ENCODE results near the gene UPF3B.
A peak's percentile ranks its signal among the peaks of the same experiment; 100 is the strongest.

Gene UPF3B

DNA sequence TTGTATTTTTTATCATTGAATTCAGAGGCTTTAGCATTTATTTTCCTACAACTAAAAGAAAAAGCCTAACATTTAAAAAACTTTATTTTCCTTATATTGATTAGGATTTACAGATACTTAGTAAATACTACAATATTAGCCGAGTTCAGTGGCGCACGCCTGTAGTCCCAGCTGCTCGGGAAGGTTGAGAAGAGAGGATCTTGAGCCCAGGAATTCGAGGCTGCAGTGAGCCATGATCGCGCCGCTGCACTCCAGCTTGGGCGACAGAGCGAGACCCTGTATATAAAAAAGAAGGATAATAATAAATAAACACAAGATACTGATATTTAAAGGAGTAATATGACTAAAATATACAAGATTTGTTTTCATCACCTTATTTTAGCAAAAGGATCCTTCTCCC is 681 bp upstream of the UPF3B start:
- Histone ChIP-seq H3K27me3 (ENCODE audit: insufficient read depth, poor library complexity, severe bottlenecking) (no peaks in the 10 kb centered on the region), H3K27ac (replicated peaks) (peak overlapping the region; percentile 51), H3K4me3 (replicated peaks; ENCODE audit: insufficient read depth, low read length) (peak overlapping the region; percentile 25)
- TF ChIP-seq POLR2AphosphoS5 (IDR thresholded peaks at IDR 0.05; ENCODE audit: low read depth) (no peak), GABPA (IDR thresholded peaks at IDR 0.05; ENCODE audit: low read depth) (no peak), SPI1 (IDR thresholded peaks at IDR 0.05; ENCODE audit: borderline replicate concordance, low read depth) (no peak)
- TF ChIP-seq, protein P1, sequence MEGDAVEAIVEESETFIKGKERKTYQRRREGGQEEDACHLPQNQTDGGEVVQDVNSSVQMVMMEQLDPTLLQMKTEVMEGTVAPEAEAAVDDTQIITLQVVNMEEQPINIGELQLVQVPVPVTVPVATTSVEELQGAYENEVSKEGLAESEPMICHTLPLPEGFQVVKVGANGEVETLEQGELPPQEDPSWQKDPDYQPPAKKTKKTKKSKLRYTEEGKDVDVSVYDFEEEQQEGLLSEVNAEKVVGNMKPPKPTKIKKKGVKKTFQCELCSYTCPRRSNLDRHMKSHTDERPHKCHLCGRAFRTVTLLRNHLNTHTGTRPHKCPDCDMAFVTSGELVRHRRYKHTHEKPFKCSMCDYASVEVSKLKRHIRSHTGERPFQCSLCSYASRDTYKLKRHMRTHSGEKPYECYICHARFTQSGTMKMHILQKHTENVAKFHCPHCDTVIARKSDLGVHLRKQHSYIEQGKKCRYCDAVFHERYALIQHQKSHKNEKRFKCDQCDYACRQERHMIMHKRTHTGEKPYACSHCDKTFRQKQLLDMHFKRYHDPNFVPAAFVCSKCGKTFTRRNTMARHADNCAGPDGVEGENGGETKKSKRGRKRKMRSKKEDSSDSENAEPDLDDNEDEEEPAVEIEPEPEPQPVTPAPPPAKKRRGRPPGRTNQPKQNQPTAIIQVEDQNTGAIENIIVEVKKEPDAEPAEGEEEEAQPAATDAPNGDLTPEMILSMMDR (IDR thresholded peaks at IDR 0.05; ENCODE audit: insufficient read depth, low read length) = no peak
- TF ChIP-seq, protein P2, sequence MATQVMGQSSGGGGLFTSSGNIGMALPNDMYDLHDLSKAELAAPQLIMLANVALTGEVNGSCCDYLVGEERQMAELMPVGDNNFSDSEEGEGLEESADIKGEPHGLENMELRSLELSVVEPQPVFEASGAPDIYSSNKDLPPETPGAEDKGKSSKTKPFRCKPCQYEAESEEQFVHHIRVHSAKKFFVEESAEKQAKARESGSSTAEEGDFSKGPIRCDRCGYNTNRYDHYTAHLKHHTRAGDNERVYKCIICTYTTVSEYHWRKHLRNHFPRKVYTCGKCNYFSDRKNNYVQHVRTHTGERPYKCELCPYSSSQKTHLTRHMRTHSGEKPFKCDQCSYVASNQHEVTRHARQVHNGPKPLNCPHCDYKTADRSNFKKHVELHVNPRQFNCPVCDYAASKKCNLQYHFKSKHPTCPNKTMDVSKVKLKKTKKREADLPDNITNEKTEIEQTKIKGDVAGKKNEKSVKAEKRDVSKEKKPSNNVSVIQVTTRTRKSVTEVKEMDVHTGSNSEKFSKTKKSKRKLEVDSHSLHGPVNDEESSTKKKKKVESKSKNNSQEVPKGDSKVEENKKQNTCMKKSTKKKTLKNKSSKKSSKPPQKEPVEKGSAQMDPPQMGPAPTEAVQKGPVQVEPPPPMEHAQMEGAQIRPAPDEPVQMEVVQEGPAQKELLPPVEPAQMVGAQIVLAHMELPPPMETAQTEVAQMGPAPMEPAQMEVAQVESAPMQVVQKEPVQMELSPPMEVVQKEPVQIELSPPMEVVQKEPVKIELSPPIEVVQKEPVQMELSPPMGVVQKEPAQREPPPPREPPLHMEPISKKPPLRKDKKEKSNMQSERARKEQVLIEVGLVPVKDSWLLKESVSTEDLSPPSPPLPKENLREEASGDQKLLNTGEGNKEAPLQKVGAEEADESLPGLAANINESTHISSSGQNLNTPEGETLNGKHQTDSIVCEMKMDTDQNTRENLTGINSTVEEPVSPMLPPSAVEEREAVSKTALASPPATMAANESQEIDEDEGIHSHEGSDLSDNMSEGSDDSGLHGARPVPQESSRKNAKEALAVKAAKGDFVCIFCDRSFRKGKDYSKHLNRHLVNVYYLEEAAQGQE (IDR thresholded peaks at IDR 0.05; ENCODE audit: insufficient replicate concordance, low read depth) = no peak
- DNase-seq (ENCODE audit: low read depth in 1 of 2, low spot score in 1 of 2) = no peak

DNA sequence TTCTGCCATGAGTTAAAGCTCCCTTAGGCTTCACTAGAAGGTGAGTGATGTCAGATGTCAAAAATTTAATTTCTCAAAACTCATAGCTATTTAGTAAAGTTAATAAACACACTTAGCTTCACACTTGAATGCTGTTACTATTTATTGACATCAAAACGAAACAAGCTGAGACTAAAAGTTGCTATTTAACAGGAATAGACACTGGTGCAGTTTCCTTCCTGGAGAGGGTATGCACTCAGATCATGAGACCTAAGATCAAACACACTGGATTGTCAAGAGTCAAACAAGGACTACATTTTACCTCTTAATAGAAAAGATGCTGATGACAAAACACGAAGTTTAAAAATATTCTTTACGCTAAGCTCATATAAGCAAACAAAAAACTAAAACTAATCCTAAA is 18.9 kb downstream of the UPF3B start:
- H3K4me3 ChIP-seq (replicated peaks; ENCODE audit: insufficient read depth, low read length) = no peak overlapping the region
- no peaks in the 10 kb centered on the region for H3K27me3 ChIP-seq (ENCODE audit: insufficient read depth, poor library complexity, severe bottlenecking)
- TF ChIP-seq POLR2AphosphoS5 (IDR thresholded peaks at IDR 0.05; ENCODE audit: low read depth) = no peak
- no peak for TF ChIP-seq GABPA (IDR thresholded peaks at IDR 0.05; ENCODE audit: low read depth)
- TF ChIP-seq, protein P1 (IDR thresholded peaks at IDR 0.05; ENCODE audit: insufficient read depth, low read length) = no peak
- TF ChIP-seq SPI1 (IDR thresholded peaks at IDR 0.05; ENCODE audit: borderline replicate concordance, low read depth) = no peak
- TF ChIP-seq, protein P2 (IDR thresholded peaks at IDR 0.05; ENCODE audit: insufficient replicate concordance, low read depth) = no peak
- DNase-seq (ENCODE audit: low read depth in 1 of 2, low spot score in 1 of 2) = no peak
- no peak overlapping the region for H3K27ac ChIP-seq (replicated peaks)

DNA sequence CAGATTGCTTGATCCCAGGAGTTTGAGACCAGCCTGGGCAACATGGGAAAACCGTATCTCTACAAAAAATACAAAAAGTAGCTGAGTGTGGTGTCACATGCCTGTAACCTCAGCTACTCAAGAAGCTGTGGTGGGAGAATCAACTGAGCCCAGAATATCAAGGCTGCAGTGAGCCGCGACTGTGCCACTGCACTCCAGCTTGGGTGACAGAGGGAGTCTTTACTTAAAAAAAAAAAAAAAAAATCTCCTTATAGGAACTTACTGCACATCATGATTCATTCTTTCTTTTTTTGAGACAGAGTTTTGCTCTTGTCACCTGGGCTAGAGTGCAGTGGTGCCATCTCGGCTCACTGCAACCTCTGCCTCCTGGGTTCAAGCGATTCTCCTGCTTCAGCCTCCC is 24.3 kb downstream of the UPF3B start:
- TF ChIP-seq, protein P1 (IDR thresholded peaks at IDR 0.05; ENCODE audit: insufficient read depth, low read length) = no peak
- no peak for TF ChIP-seq GABPA (IDR thresholded peaks at IDR 0.05; ENCODE audit: low read depth)
- TF ChIP-seq, protein P2 (IDR thresholded peaks at IDR 0.05; ENCODE audit: insufficient replicate concordance, low read depth) = no peak
- no peak for TF ChIP-seq POLR2AphosphoS5 (IDR thresholded peaks at IDR 0.05; ENCODE audit: low read depth)
- TF ChIP-seq SPI1 (IDR thresholded peaks at IDR 0.05; ENCODE audit: borderline replicate concordance, low read depth) = no peak

More for the DNA sequence above, 24.3 kb downstream of the UPF3B start:
- H3K4me3 ChIP-seq (replicated peaks; ENCODE audit: insufficient read depth, low read length) = no peak overlapping the region
- no peak for DNase-seq (ENCODE audit: low read depth in 1 of 2, low spot score in 1 of 2)
- no peak overlapping the region for H3K27ac ChIP-seq (replicated peaks)
- no peaks in the 10 kb centered on the region for H3K27me3 ChIP-seq (ENCODE audit: insufficient read depth, poor library complexity, severe bottlenecking)
